Measurements from ENCODE around the gene MACF1.

The MACF1 gene

GRCh38 chr1:39387452-39387851 lies 183.0 kb downstream of the MACF1 start:
- peaks cover 48% of the 10 kb centered on the region for H3K4me1 ChIP-seq (ENCODE audit: control insufficient read depth, insufficient read depth, low read length)
- no peaks in the 10 kb centered on the region for H3K9me3 ChIP-seq (ENCODE audit: control insufficient read depth, low read length)
- H3K9ac ChIP-seq (ENCODE audit: low read length), result peak overlapping the region; percentile 43
- H3K36me3 ChIP-seq (ENCODE audit: control insufficient read depth, insufficient read depth, low read length, severe bottlenecking), result peaks cover 50% of the 10 kb centered on the region
- peak; percentile 84 for DNase-seq (ENCODE audit: low read depth)
- H3K27me3 ChIP-seq (replicated peaks; ENCODE audit: control insufficient read depth, insufficient read depth, low read length), result no peaks in the 10 kb centered on the region
- no peak overlapping the region for H3K4me3 ChIP-seq (ENCODE audit: low read length)

- H3K27me3 ChIP-seq (replicated peaks; ENCODE audit: control insufficient read depth, insufficient read depth, low read length), result no peaks in the 10 kb centered on the region
- H3K4me3 ChIP-seq (ENCODE audit: low read length), result peak overlapping the region; percentile 48
- peaks cover 26% of the 10 kb centered on the region for H3K36me3 ChIP-seq (ENCODE audit: control insufficient read depth, insufficient read depth, low read length, severe bottlenecking)
- H3K9ac ChIP-seq (ENCODE audit: low read length), result peak overlapping the region; percentile 70
- peaks cover 66% of the 10 kb centered on the region for H3K4me1 ChIP-seq (ENCODE audit: control insufficient read depth, insufficient read depth, low read length)
- no peaks in the 10 kb centered on the region for H3K9me3 ChIP-seq (ENCODE audit: control insufficient read depth, low read length)
- peak; percentile 89 for DNase-seq (ENCODE audit: low read depth)
Measured at GRCh38 chr1:39391691-39392679, 187.5 kb downstream of the MACF1 start.

GRCh38 chr1:39392851-39393573 lies 188.5 kb downstream of the MACF1 start:
- Histone ChIP-seq H3K9ac (ENCODE audit: low read length) (peak overlapping the region; percentile 70), H3K4me3 (ENCODE audit: low read length) (peak overlapping the region; percentile 17), H3K9me3 (ENCODE audit: control insufficient read depth, low read length) (no peaks in the 10 kb centered on the region), H3K27me3 (replicated peaks; ENCODE audit: control insufficient read depth, insufficient read depth, low read length) (no peaks in the 10 kb centered on the region), H3K36me3 (ENCODE audit: control insufficient read depth, insufficient read depth, low read length, severe bottlenecking) (peaks cover 17% of the 10 kb centered on the region), H3K4me1 (ENCODE audit: control insufficient read depth, insufficient read depth, low read length) (peaks cover 62% of the 10 kb centered on the region)
- DNase-seq (ENCODE audit: low read depth), result no peak

- H3K4me1 ChIP-seq (ENCODE audit: control insufficient read depth, insufficient read depth, low read length), result peaks cover 63% of the 10 kb centered on the region
Measured at GRCh38 chr1:39393645-39394044, 189.2 kb downstream of the MACF1 start.

GRCh38 chr1:39394059-39394458 lies 189.6 kb downstream of the MACF1 start:
- H3K9me3 ChIP-seq (ENCODE audit: control insufficient read depth, low read length), result no peaks in the 10 kb centered on the region
- H3K4me1 ChIP-seq (ENCODE audit: control insufficient read depth, insufficient read depth, low read length), result peaks cover 67% of the 10 kb centered on the region
- peaks cover 10% of the 10 kb centered on the region for H3K36me3 ChIP-seq (ENCODE audit: control insufficient read depth, insufficient read depth, low read length, severe bottlenecking)
- H3K27me3 ChIP-seq (replicated peaks; ENCODE audit: control insufficient read depth, insufficient read depth, low read length), result no peaks in the 10 kb centered on the region
- no peak overlapping the region for H3K4me3 ChIP-seq (ENCODE audit: low read length)
- no peak for DNase-seq (ENCODE audit: low read depth)
- H3K9ac ChIP-seq (ENCODE audit: low read length), result no peak overlapping the region

More at GRCh38 chr1:39393645-39394044, 189.2 kb downstream of the MACF1 start:
- H3K9me3 ChIP-seq (ENCODE audit: control insufficient read depth, low read length), result no peaks in the 10 kb centered on the region
- no peak overlapping the region for H3K4me3 ChIP-seq (ENCODE audit: low read length)
- no peak overlapping the region for H3K9ac ChIP-seq (ENCODE audit: low read length)
- no peaks in the 10 kb centered on the region for H3K27me3 ChIP-seq (replicated peaks; ENCODE audit: control insufficient read depth, insufficient read depth, low read length)
- no peak for DNase-seq (ENCODE audit: low read depth)
- peaks cover 10% of the 10 kb centered on the region for H3K36me3 ChIP-seq (ENCODE audit: control insufficient read depth, insufficient read depth, low read length, severe bottlenecking)

- no peak overlapping the region for H3K9ac ChIP-seq (ENCODE audit: low read length)
- H3K4me1 ChIP-seq (ENCODE audit: control insufficient read depth, insufficient read depth, low read length), result peaks cover 72% of the 10 kb centered on the region
- H3K27me3 ChIP-seq (replicated peaks; ENCODE audit: control insufficient read depth, insufficient read depth, low read length), result no peaks in the 10 kb centered on the region
- peaks cover 9% of the 10 kb centered on the region for H3K36me3 ChIP-seq (ENCODE audit: control insufficient read depth, insufficient read depth, low read length, severe bottlenecking)
- no peak overlapping the region for H3K4me3 ChIP-seq (ENCODE audit: low read length)
- DNase-seq (ENCODE audit: low read depth), result no peak
- no peaks in the 10 kb centered on the region for H3K9me3 ChIP-seq (ENCODE audit: control insufficient read depth, low read length)
Measured at GRCh38 chr1:39394598-39394997, 190.1 kb downstream of the MACF1 start.

GRCh38 chr1:39395357-39395831 lies 190.9 kb downstream of the MACF1 start:
- peak overlapping the region; percentile 46 for H3K4me3 ChIP-seq (ENCODE audit: low read length)
- no peak overlapping the region for H3K9ac ChIP-seq (ENCODE audit: low read length)
- H3K9me3 ChIP-seq (ENCODE audit: control insufficient read depth, low read length), result no peaks in the 10 kb centered on the region
- no peaks in the 10 kb centered on the region for H3K27me3 ChIP-seq (replicated peaks; ENCODE audit: control insufficient read depth, insufficient read depth, low read length)
- H3K36me3 ChIP-seq (ENCODE audit: control insufficient read depth, insufficient read depth, low read length, severe bottlenecking), result peaks cover 1% of the 10 kb centered on the region
- peak; percentile 65 for DNase-seq (ENCODE audit: low read depth)
- H3K4me1 ChIP-seq (ENCODE audit: control insufficient read depth, insufficient read depth, low read length), result peaks cover 78% of the 10 kb centered on the region

GRCh38 chr1:39396671-39397070 lies 192.2 kb downstream of the MACF1 start:
- Histone ChIP-seq H3K4me3 (ENCODE audit: low read length) (no peak overlapping the region), H3K9ac (ENCODE audit: low read length) (no peak overlapping the region), H3K27me3 (replicated peaks; ENCODE audit: control insufficient read depth, insufficient read depth, low read length) (no peaks in the 10 kb centered on the region), H3K9me3 (ENCODE audit: control insufficient read depth, low read length) (no peaks in the 10 kb centered on the region), H3K4me1 (ENCODE audit: control insufficient read depth, insufficient read depth, low read length) (peaks cover 70% of the 10 kb centered on the region), H3K36me3 (ENCODE audit: control insufficient read depth, insufficient read depth, low read length, severe bottlenecking) (no peaks in the 10 kb centered on the region)
- no peak for DNase-seq (ENCODE audit: low read depth)

GRCh38 chr1:39397487-39397886 lies 193.0 kb downstream of the MACF1 start:
- Histone ChIP-seq H3K27me3 (replicated peaks; ENCODE audit: control insufficient read depth, insufficient read depth, low read length) (no peaks in the 10 kb centered on the region), H3K4me1 (ENCODE audit: control insufficient read depth, insufficient read depth, low read length) (peaks cover 62% of the 10 kb centered on the region), H3K9me3 (ENCODE audit: control insufficient read depth, low read length) (no peaks in the 10 kb centered on the region), H3K9ac (ENCODE audit: low read length) (no peak overlapping the region), H3K4me3 (ENCODE audit: low read length) (no peak overlapping the region), H3K36me3 (ENCODE audit: control insufficient read depth, insufficient read depth, low read length, severe bottlenecking) (no peaks in the 10 kb centered on the region)
- no peak for DNase-seq (ENCODE audit: low read depth)

GRCh38 chr1:39398278-39399021 lies 194.0 kb downstream of the MACF1 start:
- H3K4me3 ChIP-seq (ENCODE audit: low read length), result peak overlapping the region; percentile 67
- H3K36me3 ChIP-seq (ENCODE audit: control insufficient read depth, insufficient read depth, low read length, severe bottlenecking), result no peaks in the 10 kb centered on the region
- peak; percentile 96 for DNase-seq (ENCODE audit: low read depth)
- H3K9me3 ChIP-seq (ENCODE audit: control insufficient read depth, low read length), result no peaks in the 10 kb centered on the region
- H3K27me3 ChIP-seq (replicated peaks; ENCODE audit: control insufficient read depth, insufficient read depth, low read length), result no peaks in the 10 kb centered on the region
- peak overlapping the region; percentile 82 for H3K9ac ChIP-seq (ENCODE audit: low read length)
- H3K4me1 ChIP-seq (ENCODE audit: control insufficient read depth, insufficient read depth, low read length), result peaks cover 54% of the 10 kb centered on the region
